Suppressor macrophage treated with lipopolysaccharide for 1 hour (primary cell): Measurements from ENCODE around the gene TBC1D10A.

Experiments
- DNase-seq, 3 donors: peaks; one replicate each; pipeline ENCODE4 v3.0.0-alpha.2; 2020 to 2022

Gene TBC1D10A

GRCh38 chr22:30320021-30320556, 6.7 kb downstream of the TBC1D10A start:
- DNase-seq = no peak

GRCh38 chr22:30318799-30319419, 7.8 kb downstream of the TBC1D10A start:
- DNase-seq = peak in 1 of 3 donors; percentile 26

GRCh38 chr22:30317778-30318177, 9.0 kb downstream of the TBC1D10A start:
- DNase-seq = no peak

- no peak for DNase-seq
Measured at GRCh38 chr22:30315962-30316576, 10.7 kb downstream of the TBC1D10A start.

- peak; percentile 87 to 91 (median 89) for DNase-seq
Measured at GRCh38 chr22:30314915-30315314, 11.8 kb downstream of the TBC1D10A start.

- DNase-seq = no peak
Measured at GRCh38 chr22:30313527-30314363, 13.0 kb downstream of the TBC1D10A start.

GRCh38 chr22:30312053-30312452, 14.7 kb downstream of the TBC1D10A start:
- peak in 1 of 3 donors; percentile 54 for DNase-seq

- DNase-seq = no peak
Measured at GRCh38 chr22:30310881-30311771, 15.6 kb downstream of the TBC1D10A start.

- DNase-seq = peak; percentile 76 to 79 (median 78)
Measured at GRCh38 chr22:30309951-30310741, 16.6 kb downstream of the TBC1D10A start.

- DNase-seq = no peak
Measured at GRCh38 chr22:30308518-30309230, 18.1 kb downstream of the TBC1D10A start.

- no peak for DNase-seq
Measured at GRCh38 chr22:30308093-30308492, 18.6 kb downstream of the TBC1D10A start.

GRCh38 chr22:30307041-30307574, 19.6 kb downstream of the TBC1D10A start:
- DNase-seq = no peak

GRCh38 chr22:30306627-30307011, 20.1 kb downstream of the TBC1D10A start:
- no peak for DNase-seq

GRCh38 chr22:30305906-30306626, 20.7 kb downstream of the TBC1D10A start:
- no peak for DNase-seq

- peak; percentile 63 to 72 (median 64) for DNase-seq
Measured at GRCh38 chr22:30305519-30305905, 21.2 kb downstream of the TBC1D10A start.

GRCh38 chr22:30304495-30305244, 22.1 kb downstream of the TBC1D10A start:
- no peak for DNase-seq

GRCh38 chr22:30302810-30303138, 24.0 kb downstream of the TBC1D10A start:
- DNase-seq = no peak

GRCh38 chr22:30301995-30302809, 24.5 kb downstream of the TBC1D10A start:
- DNase-seq = peak; percentile 89 to 91 (median 89)
